Measurements from ENCODE around the gene EOLA1.
"Not testable (repeated sequence)": the region's sequence is repeated elsewhere in the genome, so short reads cannot be mapped to it uniquely, and the experiment has no call there.

EOLA1 gene

GRCh38 chrX:149528381-149528780, 12.4 kb upstream of the EOLA1 start:
- no peak for DNase-seq (ENCODE audit: low spot score)
- no peaks in the 10 kb centered on the region for H3K9me3 ChIP-seq (ENCODE audit: severe bottlenecking)
- no peaks in the 10 kb centered on the region for H3K4me1 ChIP-seq (ENCODE audit: insufficient read depth, poor library complexity, severe bottlenecking)
- no peaks in the 10 kb centered on the region for H3K27me3 ChIP-seq (ENCODE audit: insufficient read depth, poor library complexity, severe bottlenecking)
- H3K27ac ChIP-seq (ENCODE audit: poor library complexity, severe bottlenecking): no peak overlapping the region
- TF ChIP-seq CTCF (IDR thresholded peaks at IDR 0.05; ENCODE audit: poor library complexity, severe bottlenecking): no peak
- H3K4me3 ChIP-seq (ENCODE audit: severe bottlenecking): no peak overlapping the region
- H3K36me3 ChIP-seq (ENCODE audit: low read depth): no peaks in the 10 kb centered on the region
- no peak for ATAC-seq (ENCODE audit: low read depth)

GRCh38 chrX:149531599-149531998, 9.2 kb upstream of the EOLA1 start:
- Histone ChIP-seq H3K4me3 (ENCODE audit: severe bottlenecking) (no peak overlapping the region), H3K4me1 (ENCODE audit: insufficient read depth, poor library complexity, severe bottlenecking) (no peaks in the 10 kb centered on the region), H3K27me3 (ENCODE audit: insufficient read depth, poor library complexity, severe bottlenecking) (no peaks in the 10 kb centered on the region), H3K27ac (ENCODE audit: poor library complexity, severe bottlenecking) (no peak overlapping the region), H3K9me3 (ENCODE audit: severe bottlenecking) (no peaks in the 10 kb centered on the region), H3K36me3 (ENCODE audit: low read depth) (no peaks in the 10 kb centered on the region)
- no peak for TF ChIP-seq CTCF (IDR thresholded peaks at IDR 0.05; ENCODE audit: poor library complexity, severe bottlenecking)
- no peak for ATAC-seq (ENCODE audit: low read depth)
- DNase-seq (ENCODE audit: low spot score): no peak

GRCh38 chrX:149532868-149533267, 7.9 kb upstream of the EOLA1 start:
- not testable (repeated sequence) for H3K4me3 ChIP-seq (ENCODE audit: severe bottlenecking); H3K27ac ChIP-seq (ENCODE audit: poor library complexity, severe bottlenecking); H3K36me3 ChIP-seq (ENCODE audit: low read depth); DNase-seq (ENCODE audit: low spot score); H3K4me1 ChIP-seq (ENCODE audit: insufficient read depth, poor library complexity, severe bottlenecking); H3K9me3 ChIP-seq (ENCODE audit: severe bottlenecking); H3K27me3 ChIP-seq (ENCODE audit: insufficient read depth, poor library complexity, severe bottlenecking); ATAC-seq (ENCODE audit: low read depth)

DNA sequence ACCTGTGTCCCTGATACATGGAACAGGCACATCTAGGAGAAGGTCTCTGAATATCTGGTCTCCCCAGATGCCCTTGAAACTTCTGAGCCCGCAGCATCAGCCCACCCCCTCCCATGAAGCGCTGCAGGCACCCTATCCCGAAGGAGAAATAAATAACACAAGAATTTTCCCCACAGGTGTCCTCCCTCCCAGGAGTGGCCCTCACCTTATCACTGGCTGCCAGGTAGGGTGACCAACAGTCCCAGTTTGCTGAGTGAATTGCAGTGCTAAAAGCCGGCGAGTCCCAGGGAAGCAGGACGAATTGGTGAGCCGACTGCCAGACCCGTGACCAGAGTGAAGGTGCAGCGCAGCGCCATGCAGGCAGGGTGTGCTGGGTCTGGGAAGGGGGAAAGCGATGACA, 6.8 kb upstream of the EOLA1 start:
- not testable (repeated sequence) for H3K4me3 ChIP-seq (ENCODE audit: severe bottlenecking); H3K36me3 ChIP-seq (ENCODE audit: low read depth); H3K27me3 ChIP-seq (ENCODE audit: insufficient read depth, poor library complexity, severe bottlenecking); ATAC-seq (ENCODE audit: low read depth); H3K27ac ChIP-seq (ENCODE audit: poor library complexity, severe bottlenecking); H3K4me1 ChIP-seq (ENCODE audit: insufficient read depth, poor library complexity, severe bottlenecking); DNase-seq (ENCODE audit: low spot score); H3K9me3 ChIP-seq (ENCODE audit: severe bottlenecking)

DNA sequence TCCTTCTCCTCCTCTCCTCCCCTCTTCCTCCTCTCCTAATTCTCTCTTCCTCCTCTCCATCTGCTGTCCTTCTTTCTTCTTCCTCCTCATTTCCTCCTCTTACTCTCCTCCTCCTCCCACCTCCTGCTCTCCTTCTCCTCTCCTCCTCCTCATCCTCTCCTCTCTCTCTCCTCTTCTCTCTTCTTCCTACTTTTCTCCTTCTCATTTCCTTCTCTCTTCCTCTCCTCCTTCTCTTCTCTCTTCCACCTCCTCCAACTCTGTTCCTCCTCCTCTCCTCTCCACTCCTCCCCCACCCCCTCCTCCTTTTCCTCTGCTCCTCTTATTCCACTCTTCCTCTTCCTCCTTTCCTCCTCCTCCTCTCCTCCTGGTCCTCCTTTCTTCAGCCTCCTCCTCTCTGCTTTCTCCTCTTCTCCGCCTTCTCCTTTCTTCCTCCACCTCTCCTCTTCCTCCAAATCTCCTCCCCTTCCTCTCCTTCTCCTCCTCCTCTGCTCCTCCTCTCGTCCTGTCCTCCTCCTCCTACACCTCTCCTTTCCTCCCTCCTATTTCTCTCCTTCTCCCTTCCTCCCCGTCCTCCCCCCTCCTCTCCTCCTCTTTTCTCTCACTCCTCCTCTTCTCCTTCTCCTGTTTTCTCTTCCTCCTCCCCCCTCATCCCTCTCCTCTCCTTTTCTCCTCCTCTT, 5.7 kb upstream of the EOLA1 start:
- DNase-seq (ENCODE audit: low spot score); H3K27me3 ChIP-seq (ENCODE audit: insufficient read depth, poor library complexity, severe bottlenecking); H3K4me1 ChIP-seq (ENCODE audit: insufficient read depth, poor library complexity, severe bottlenecking); H3K36me3 ChIP-seq (ENCODE audit: low read depth); ATAC-seq (ENCODE audit: low read depth); H3K27ac ChIP-seq (ENCODE audit: poor library complexity, severe bottlenecking); H3K9me3 ChIP-seq (ENCODE audit: severe bottlenecking); H3K4me3 ChIP-seq (ENCODE audit: severe bottlenecking): not testable (repeated sequence)

GRCh38 chrX:149537474-149537873, 3.3 kb upstream of the EOLA1 start:
- not testable (repeated sequence) for H3K27ac ChIP-seq (ENCODE audit: poor library complexity, severe bottlenecking); H3K36me3 ChIP-seq (ENCODE audit: low read depth); H3K9me3 ChIP-seq (ENCODE audit: severe bottlenecking); DNase-seq (ENCODE audit: low spot score); H3K4me1 ChIP-seq (ENCODE audit: insufficient read depth, poor library complexity, severe bottlenecking); H3K4me3 ChIP-seq (ENCODE audit: severe bottlenecking); ATAC-seq (ENCODE audit: low read depth); H3K27me3 ChIP-seq (ENCODE audit: insufficient read depth, poor library complexity, severe bottlenecking)
